ENCODE results near the gene TTC27. TPM values are rescaled to one million over a fixed set of nuclear protein-coding genes. Genes with fewer than 3 reads are reported as not detected.

The TTC27 gene
- total RNA-seq, 2 donors from 2014 or later = 16.4 to 20.3 TPM

DNA sequence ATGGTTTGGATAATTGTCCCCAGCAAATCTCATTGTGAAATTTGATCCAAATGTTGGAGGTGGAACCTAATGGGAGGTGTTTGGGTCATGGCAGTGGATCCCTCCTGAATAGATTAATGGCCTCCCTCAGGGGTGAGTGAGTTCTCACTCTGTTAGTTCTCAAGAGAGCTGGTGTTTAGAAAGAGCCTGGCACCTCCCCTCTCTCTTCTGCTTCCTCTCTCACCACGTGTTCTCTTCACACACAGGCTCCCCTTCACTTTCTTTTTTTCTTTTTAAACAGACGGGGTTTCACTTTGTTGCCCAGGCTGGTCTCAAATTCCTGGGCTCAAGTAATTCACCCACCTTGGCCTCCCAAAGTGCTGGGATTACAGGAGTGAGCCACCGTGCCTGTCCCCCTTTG, 207.3 kb downstream of the TTC27 start:
- Mint-ChIP-seq H3K4me3 (no peak overlapping the region), H3K27ac (no peak overlapping the region), H3K9me3 (no peaks in the 10 kb centered on the region), H3K27me3 (ENCODE audit: insufficient read depth) (no peaks in the 10 kb centered on the region), H3K4me1 (peaks cover 3% of the 10 kb centered on the region), H3K36me3 (ENCODE audit: low read depth) (no peaks in the 10 kb centered on the region)
- Histone ChIP-seq H3K36me3 (ENCODE audit: control insufficient read depth, insufficient read depth, low read length) (no peaks in the 10 kb centered on the region), H3K9ac (ENCODE audit: extremely low read depth, low read length, poor library complexity, severe bottlenecking) (no peak overlapping the region), H3K27me3 (ENCODE audit: control insufficient read depth, insufficient read depth, low read length, poor library complexity, severe bottlenecking) (no peaks in the 10 kb centered on the region), H3K27ac (ENCODE audit: low read depth, low read length) (no peak overlapping the region), H3K9me3 (ENCODE audit: control insufficient read depth, low read length) (no peaks in the 10 kb centered on the region), H3K4me3 (ENCODE audit: low read length) (no peak overlapping the region), H3K4me1 (ENCODE audit: control insufficient read depth, insufficient read depth, low read length) (no peaks in the 10 kb centered on the region)
- 82 to 87% methylated on average over 3 of the region's 3 CpGs for WGBS, 2 experiments (ENCODE audit: insufficient coverage in 1 of 2, insufficient read length in 1 of 2)
- TF ChIP-seq, protein P1, sequence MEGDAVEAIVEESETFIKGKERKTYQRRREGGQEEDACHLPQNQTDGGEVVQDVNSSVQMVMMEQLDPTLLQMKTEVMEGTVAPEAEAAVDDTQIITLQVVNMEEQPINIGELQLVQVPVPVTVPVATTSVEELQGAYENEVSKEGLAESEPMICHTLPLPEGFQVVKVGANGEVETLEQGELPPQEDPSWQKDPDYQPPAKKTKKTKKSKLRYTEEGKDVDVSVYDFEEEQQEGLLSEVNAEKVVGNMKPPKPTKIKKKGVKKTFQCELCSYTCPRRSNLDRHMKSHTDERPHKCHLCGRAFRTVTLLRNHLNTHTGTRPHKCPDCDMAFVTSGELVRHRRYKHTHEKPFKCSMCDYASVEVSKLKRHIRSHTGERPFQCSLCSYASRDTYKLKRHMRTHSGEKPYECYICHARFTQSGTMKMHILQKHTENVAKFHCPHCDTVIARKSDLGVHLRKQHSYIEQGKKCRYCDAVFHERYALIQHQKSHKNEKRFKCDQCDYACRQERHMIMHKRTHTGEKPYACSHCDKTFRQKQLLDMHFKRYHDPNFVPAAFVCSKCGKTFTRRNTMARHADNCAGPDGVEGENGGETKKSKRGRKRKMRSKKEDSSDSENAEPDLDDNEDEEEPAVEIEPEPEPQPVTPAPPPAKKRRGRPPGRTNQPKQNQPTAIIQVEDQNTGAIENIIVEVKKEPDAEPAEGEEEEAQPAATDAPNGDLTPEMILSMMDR (conservative IDR thresholded peaks at IDR 0.05) = no peak
- DNase-seq = no peak

DNA sequence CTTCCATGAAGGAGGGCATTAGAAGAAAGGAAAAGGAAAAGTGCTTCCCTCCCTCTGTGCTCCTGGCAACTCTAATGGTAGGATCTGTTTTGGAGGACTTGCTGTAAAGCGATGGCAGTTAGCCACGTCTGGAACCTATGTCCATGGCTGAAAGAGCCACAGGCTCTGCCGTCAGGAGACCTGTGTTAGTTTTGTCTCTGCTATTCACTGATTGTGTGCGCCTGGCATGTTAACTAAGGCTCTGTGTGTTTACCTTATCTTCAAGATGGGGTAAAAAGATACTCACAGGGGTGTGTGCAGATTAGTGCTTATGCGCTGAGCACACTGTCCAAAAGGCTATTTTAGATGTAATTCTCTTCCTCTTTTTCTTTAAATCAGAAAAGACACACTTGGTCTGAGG, 209.1 kb downstream of the TTC27 start:
- Histone ChIP-seq H3K9ac (ENCODE audit: extremely low read depth, low read length, poor library complexity, severe bottlenecking) (no peak overlapping the region), H3K9me3 (ENCODE audit: control insufficient read depth, low read length) (no peaks in the 10 kb centered on the region), H3K27me3 (ENCODE audit: control insufficient read depth, insufficient read depth, low read length, poor library complexity, severe bottlenecking) (no peaks in the 10 kb centered on the region), H3K36me3 (ENCODE audit: control insufficient read depth, insufficient read depth, low read length) (no peaks in the 10 kb centered on the region), H3K4me1 (ENCODE audit: control insufficient read depth, insufficient read depth, low read length) (no peaks in the 10 kb centered on the region), H3K27ac (ENCODE audit: low read depth, low read length) (no peak overlapping the region), H3K4me3 (ENCODE audit: low read length) (no peak overlapping the region)
- H3K36me3 Mint-ChIP-seq (ENCODE audit: low read depth) = no peaks in the 10 kb centered on the region
- peaks cover 3% of the 10 kb centered on the region for H3K4me1 Mint-ChIP-seq
- TF ChIP-seq, protein P1 (conservative IDR thresholded peaks at IDR 0.05) = no peak
- H3K4me3 Mint-ChIP-seq = no peak overlapping the region
- no peak for DNase-seq
- H3K27ac Mint-ChIP-seq = no peak overlapping the region
- no peaks in the 10 kb centered on the region for H3K27me3 Mint-ChIP-seq (ENCODE audit: insufficient read depth)
- WGBS, 2 experiments (ENCODE audit: insufficient coverage in 1 of 2, insufficient read length in 1 of 2) = 88 to 92% methylated on average over 4 to 5 of the region's 5 CpGs
- no peaks in the 10 kb centered on the region for H3K9me3 Mint-ChIP-seq

GRCh38 chr2:32838418-32838817, 210.6 kb downstream of the TTC27 start:
- 91 to 93% methylated on average over 3 to 7 of the region's 7 CpGs for WGBS, 2 experiments (ENCODE audit: insufficient coverage in 1 of 2, insufficient read length in 1 of 2)
- Histone ChIP-seq H3K36me3 (ENCODE audit: control insufficient read depth, insufficient read depth, low read length) (no peaks in the 10 kb centered on the region), H3K4me1 (ENCODE audit: control insufficient read depth, insufficient read depth, low read length) (no peaks in the 10 kb centered on the region), H3K27me3 (ENCODE audit: control insufficient read depth, insufficient read depth, low read length, poor library complexity, severe bottlenecking) (no peaks in the 10 kb centered on the region), H3K27ac (ENCODE audit: low read depth, low read length) (no peak overlapping the region), H3K4me3 (ENCODE audit: low read length) (no peak overlapping the region), H3K9me3 (ENCODE audit: control insufficient read depth, low read length) (no peaks in the 10 kb centered on the region), H3K9ac (ENCODE audit: extremely low read depth, low read length, poor library complexity, severe bottlenecking) (no peak overlapping the region)
- no peak for DNase-seq
- Mint-ChIP-seq H3K9me3 (no peaks in the 10 kb centered on the region), H3K27ac (no peak overlapping the region), H3K36me3 (ENCODE audit: low read depth) (no peaks in the 10 kb centered on the region), H3K4me3 (no peak overlapping the region), H3K27me3 (ENCODE audit: insufficient read depth) (no peaks in the 10 kb centered on the region), H3K4me1 (peaks cover 3% of the 10 kb centered on the region)
- TF ChIP-seq, protein P1 (conservative IDR thresholded peaks at IDR 0.05) = no peak

Measured in endodermal cell (in vitro differentiated cells).